ENCODE measurements around the gene FAM193B.

- TF ChIP-seq GATA2 (IDR thresholded peaks at IDR 0.05; ENCODE audit: low read depth, low read length) = no peak
- TF ChIP-seq GATA3 (IDR thresholded peaks at IDR 0.05; ENCODE audit: low read depth, low read length) = no peak
These were observed 39.1 kb upstream of the FAM193B start for GRCh38 chr5:177593511-177593910.
